ENCODE results near the gene HECW1.

Gene HECW1

DNA sequence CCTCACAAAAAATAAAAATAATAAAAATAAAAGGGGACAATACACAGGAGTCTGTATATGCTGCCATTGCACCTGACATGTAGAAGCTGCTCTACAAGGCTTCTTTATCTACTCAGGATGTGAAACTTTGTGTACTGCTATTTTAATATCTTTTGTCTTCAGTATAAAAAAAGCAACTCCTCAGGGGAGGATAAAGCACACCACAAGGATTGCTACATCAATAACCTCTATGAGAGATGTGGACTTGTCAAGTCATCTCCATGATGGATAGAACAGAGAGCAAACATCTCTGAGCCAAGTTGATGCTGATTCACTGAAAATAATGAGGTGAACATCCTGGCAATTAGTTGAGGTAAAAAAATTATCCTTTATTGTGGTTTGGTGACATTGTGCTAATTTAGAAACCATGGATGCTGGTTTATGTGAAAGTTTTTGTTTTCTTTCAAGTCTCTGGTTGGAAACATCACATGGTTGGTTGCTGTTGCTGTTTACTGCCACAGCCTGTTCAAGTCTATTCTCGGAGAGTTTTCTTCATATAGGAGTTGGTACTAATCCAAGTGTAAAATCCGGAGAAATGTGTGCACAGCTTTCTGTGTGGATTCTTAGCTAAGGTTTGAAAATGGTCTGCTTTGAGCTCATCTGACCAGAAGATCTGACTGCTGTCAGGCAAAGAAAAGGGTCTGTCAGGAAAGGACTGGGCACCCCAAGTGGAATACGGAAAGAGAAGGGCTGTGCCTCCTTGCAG lies 1.5 kb upstream of the HECW1 start:
- FAIRE-seq (no peak), DNase-seq (ENCODE audit: insufficient read length, low spot score) (no peak)
- TF ChIP-seq SPI1 (IDR thresholded peaks at IDR 0.05; ENCODE audit: low read depth, low read length) (no peak), POLR2AphosphoS5 (IDR thresholded peaks at IDR 0.05; ENCODE audit: low read depth, low read length) (no peak), POU2F2 (IDR thresholded peaks at IDR 0.05; ENCODE audit: low read depth, low read length) (no peak), TAF1 (IDR thresholded peaks at IDR 0.05; ENCODE audit: low read depth, low read length) (no peak), PAX5 (IDR thresholded peaks at IDR 0.05; ENCODE audit: insufficient read depth, low read length, severe bottlenecking) (no peak), POLR2A (IDR thresholded peaks at IDR 0.05; ENCODE audit: low read depth, low read length) (no peak)

- no peak for DNase-seq (ENCODE audit: insufficient read length, low spot score)
- no peak for TF ChIP-seq SPI1 (IDR thresholded peaks at IDR 0.05; ENCODE audit: low read depth, low read length)
- TF ChIP-seq POLR2A (IDR thresholded peaks at IDR 0.05; ENCODE audit: low read depth, low read length): no peak
- no peak for TF ChIP-seq POU2F2 (IDR thresholded peaks at IDR 0.05; ENCODE audit: low read depth, low read length)
- no peak for TF ChIP-seq POLR2AphosphoS5 (IDR thresholded peaks at IDR 0.05; ENCODE audit: low read depth, low read length)
- no peak for FAIRE-seq
Observed at GRCh38 chr7:43111630-43112458, 603 bp upstream of the HECW1 start.

GRCh38 chr7:43112941-43113621 lies 634 bp downstream of the HECW1 start:
- FAIRE-seq (no peak), DNase-seq (ENCODE audit: insufficient read length, low spot score) (peak; percentile 29)
- TF ChIP-seq SPI1 (IDR thresholded peaks at IDR 0.05; ENCODE audit: low read depth, low read length): no peak
- no peak for TF ChIP-seq POU2F2 (IDR thresholded peaks at IDR 0.05; ENCODE audit: low read depth, low read length)
- TF ChIP-seq PAX5 (IDR thresholded peaks at IDR 0.05; ENCODE audit: insufficient read depth, low read length, severe bottlenecking): no peak
- TF ChIP-seq TAF1 (IDR thresholded peaks at IDR 0.05; ENCODE audit: low read depth, low read length): no peak
- no peak for TF ChIP-seq POLR2A (IDR thresholded peaks at IDR 0.05; ENCODE audit: low read depth, low read length)
- no peak for TF ChIP-seq POLR2AphosphoS5 (IDR thresholded peaks at IDR 0.05; ENCODE audit: low read depth, low read length)

DNA sequence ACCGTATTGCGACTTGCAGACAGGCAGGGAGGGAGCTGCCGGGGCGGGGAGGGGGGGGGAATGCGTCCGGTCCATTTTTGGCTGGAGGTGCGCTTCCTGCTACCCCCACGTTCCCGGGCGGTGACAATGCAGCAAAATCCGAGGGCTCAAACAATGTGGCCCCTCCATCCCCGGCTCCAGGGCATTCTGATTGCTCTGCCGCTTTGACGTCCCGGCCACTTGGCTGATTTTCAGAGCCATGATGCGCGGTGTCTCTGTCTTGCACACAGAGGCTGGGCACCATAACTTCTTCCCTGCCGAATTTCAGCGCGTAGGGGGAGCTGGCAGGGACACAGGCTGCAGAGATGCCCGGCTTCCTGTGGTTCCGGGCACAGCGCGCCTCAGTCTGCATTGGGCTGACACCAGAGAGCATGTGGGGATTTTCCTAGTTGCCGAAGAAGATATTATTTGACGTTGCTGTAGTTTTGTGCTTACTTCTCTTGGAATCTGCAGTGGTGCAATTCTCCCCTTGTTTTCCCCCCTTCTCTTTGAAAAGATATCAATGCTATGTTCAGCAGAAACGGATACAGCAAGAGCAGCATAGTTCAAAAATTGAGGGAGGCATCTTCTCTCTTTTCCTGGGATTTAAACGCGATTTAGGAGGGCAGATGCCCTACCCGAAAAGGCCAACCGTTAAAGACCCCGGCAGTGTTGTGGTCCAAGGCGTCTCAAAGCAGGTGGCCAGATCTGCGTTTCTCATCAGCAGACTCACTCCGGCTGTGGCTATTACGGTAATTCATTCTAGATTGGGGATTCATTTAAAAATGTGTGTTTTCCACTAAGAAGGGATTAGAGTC lies 1.4 kb downstream of the HECW1 start:
- TF ChIP-seq POLR2AphosphoS5 (IDR thresholded peaks at IDR 0.05; ENCODE audit: low read depth, low read length) (no peak), POU2F2 (IDR thresholded peaks at IDR 0.05; ENCODE audit: low read depth, low read length) (no peak), TAF1 (IDR thresholded peaks at IDR 0.05; ENCODE audit: low read depth, low read length) (no peak), PAX5 (IDR thresholded peaks at IDR 0.05; ENCODE audit: insufficient read depth, low read length, severe bottlenecking) (no peak), SPI1 (IDR thresholded peaks at IDR 0.05; ENCODE audit: low read depth, low read length) (no peak), POLR2A (IDR thresholded peaks at IDR 0.05; ENCODE audit: low read depth, low read length) (no peak)
- FAIRE-seq (no peak), DNase-seq (ENCODE audit: insufficient read length, low spot score) (no peak)

- TF ChIP-seq PAX5 (IDR thresholded peaks at IDR 0.05; ENCODE audit: insufficient read depth, low read length, severe bottlenecking) (no peak), SPI1 (IDR thresholded peaks at IDR 0.05; ENCODE audit: low read depth, low read length) (no peak), POU2F2 (IDR thresholded peaks at IDR 0.05; ENCODE audit: low read depth, low read length) (no peak), POLR2AphosphoS5 (IDR thresholded peaks at IDR 0.05; ENCODE audit: low read depth, low read length) (no peak), TAF1 (IDR thresholded peaks at IDR 0.05; ENCODE audit: low read depth, low read length) (no peak), POLR2A (IDR thresholded peaks at IDR 0.05; ENCODE audit: low read depth, low read length) (no peak)
- no peak for FAIRE-seq
- DNase-seq (ENCODE audit: insufficient read length, low spot score): no peak
Observed at GRCh38 chr7:43114458-43114780, 2.0 kb downstream of the HECW1 start.

GRCh38 chr7:43116451-43116850 lies 4.0 kb downstream of the HECW1 start:
- no peak for DNase-seq (ENCODE audit: insufficient read length, low spot score)
- no peak for FAIRE-seq
- TF ChIP-seq TAF1 (IDR thresholded peaks at IDR 0.05; ENCODE audit: low read depth, low read length) (no peak), POU2F2 (IDR thresholded peaks at IDR 0.05; ENCODE audit: low read depth, low read length) (no peak), SPI1 (IDR thresholded peaks at IDR 0.05; ENCODE audit: low read depth, low read length) (no peak), PAX5 (IDR thresholded peaks at IDR 0.05; ENCODE audit: insufficient read depth, low read length, severe bottlenecking) (no peak), POLR2AphosphoS5 (IDR thresholded peaks at IDR 0.05; ENCODE audit: low read depth, low read length) (no peak), POLR2A (IDR thresholded peaks at IDR 0.05; ENCODE audit: low read depth, low read length) (no peak)

GRCh38 chr7:43117095-43117494 lies 4.6 kb downstream of the HECW1 start:
- no peak for TF ChIP-seq TAF1 (IDR thresholded peaks at IDR 0.05; ENCODE audit: low read depth, low read length)
- no peak for FAIRE-seq
- no peak for DNase-seq (ENCODE audit: insufficient read length, low spot score)

DNA sequence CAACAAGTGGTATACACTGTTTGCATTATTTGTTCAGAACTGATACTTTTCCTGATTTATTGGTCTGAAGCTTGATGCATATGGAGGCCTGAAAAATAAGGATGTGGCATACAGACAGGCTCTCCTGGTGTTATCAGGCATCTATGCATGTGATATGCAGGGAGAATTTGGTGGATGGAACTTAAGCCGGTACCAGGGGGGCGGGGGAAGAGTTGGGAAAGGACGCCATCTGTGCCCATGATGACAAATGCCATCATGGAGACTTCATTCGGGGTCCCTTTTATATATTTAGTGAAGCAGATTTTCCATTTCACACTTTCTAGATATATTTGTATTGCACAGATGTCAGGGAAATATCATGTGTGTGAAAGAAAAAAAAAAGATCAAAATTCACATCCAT lies 5.4 kb downstream of the HECW1 start:
- DNase-seq (ENCODE audit: insufficient read length, low spot score): no peak
- TF ChIP-seq SPI1 (IDR thresholded peaks at IDR 0.05; ENCODE audit: low read depth, low read length) (no peak), POLR2A (IDR thresholded peaks at IDR 0.05; ENCODE audit: low read depth, low read length) (no peak), POLR2AphosphoS5 (IDR thresholded peaks at IDR 0.05; ENCODE audit: low read depth, low read length) (no peak), POU2F2 (IDR thresholded peaks at IDR 0.05; ENCODE audit: low read depth, low read length) (no peak), TAF1 (IDR thresholded peaks at IDR 0.05; ENCODE audit: low read depth, low read length) (no peak), PAX5 (IDR thresholded peaks at IDR 0.05; ENCODE audit: insufficient read depth, low read length, severe bottlenecking) (no peak)
- FAIRE-seq: no peak

- FAIRE-seq (no peak), DNase-seq (ENCODE audit: insufficient read length, low spot score) (no peak)
- TF ChIP-seq POU2F2 (IDR thresholded peaks at IDR 0.05; ENCODE audit: low read depth, low read length) (no peak), POLR2AphosphoS5 (IDR thresholded peaks at IDR 0.05; ENCODE audit: low read depth, low read length) (no peak), PAX5 (IDR thresholded peaks at IDR 0.05; ENCODE audit: insufficient read depth, low read length, severe bottlenecking) (no peak), TAF1 (IDR thresholded peaks at IDR 0.05; ENCODE audit: low read depth, low read length) (no peak), POLR2A (IDR thresholded peaks at IDR 0.05; ENCODE audit: low read depth, low read length) (no peak), SPI1 (IDR thresholded peaks at IDR 0.05; ENCODE audit: low read depth, low read length) (no peak)
Observed at GRCh38 chr7:43118313-43118712, 5.9 kb downstream of the HECW1 start.

All from GM12891 (cell line).